ENCODE measurements around the gene GNG14. TPM values are rescaled to one million over a fixed set of nuclear protein-coding genes. Genes with fewer than 3 reads are reported as not detected.

The GNG14 gene
- total and polyA plus RNA-seq, 2 donors (not counting 1 experiment from before 2014, with no cell fraction given) = not detected

DNA sequence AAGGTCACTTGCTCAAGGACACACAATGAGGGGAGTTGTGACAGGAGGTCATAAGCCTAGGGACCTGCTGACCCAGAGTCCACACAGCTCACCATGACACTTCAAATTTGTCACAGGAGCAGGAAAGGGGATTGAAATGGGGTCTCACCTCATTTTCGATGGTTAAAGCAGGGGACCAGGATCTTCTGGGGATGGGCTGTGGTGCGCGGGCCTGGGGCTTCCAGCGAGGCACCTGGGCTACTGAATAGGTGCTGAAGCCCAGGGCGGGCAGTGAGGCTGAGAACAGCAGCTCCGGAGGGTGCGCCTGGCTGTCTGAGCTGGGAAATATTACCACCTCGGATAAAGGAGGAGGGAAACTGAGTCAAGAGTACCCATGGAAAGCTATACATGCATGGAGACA is 32.3 kb upstream of the GNG14 start:
- no peak for DNase-seq (ENCODE audit: low read depth in 2 of 2)
- TF ChIP-seq, protein P1, sequence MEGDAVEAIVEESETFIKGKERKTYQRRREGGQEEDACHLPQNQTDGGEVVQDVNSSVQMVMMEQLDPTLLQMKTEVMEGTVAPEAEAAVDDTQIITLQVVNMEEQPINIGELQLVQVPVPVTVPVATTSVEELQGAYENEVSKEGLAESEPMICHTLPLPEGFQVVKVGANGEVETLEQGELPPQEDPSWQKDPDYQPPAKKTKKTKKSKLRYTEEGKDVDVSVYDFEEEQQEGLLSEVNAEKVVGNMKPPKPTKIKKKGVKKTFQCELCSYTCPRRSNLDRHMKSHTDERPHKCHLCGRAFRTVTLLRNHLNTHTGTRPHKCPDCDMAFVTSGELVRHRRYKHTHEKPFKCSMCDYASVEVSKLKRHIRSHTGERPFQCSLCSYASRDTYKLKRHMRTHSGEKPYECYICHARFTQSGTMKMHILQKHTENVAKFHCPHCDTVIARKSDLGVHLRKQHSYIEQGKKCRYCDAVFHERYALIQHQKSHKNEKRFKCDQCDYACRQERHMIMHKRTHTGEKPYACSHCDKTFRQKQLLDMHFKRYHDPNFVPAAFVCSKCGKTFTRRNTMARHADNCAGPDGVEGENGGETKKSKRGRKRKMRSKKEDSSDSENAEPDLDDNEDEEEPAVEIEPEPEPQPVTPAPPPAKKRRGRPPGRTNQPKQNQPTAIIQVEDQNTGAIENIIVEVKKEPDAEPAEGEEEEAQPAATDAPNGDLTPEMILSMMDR (conservative IDR thresholded peaks at IDR 0.05 in 1 of 2, IDR thresholded peaks at IDR 0.05 in 1 of 2; ENCODE audit: low read depth in 1 of 2, low read length in 2 of 2) = no peak
- TF ChIP-seq EZH2 (IDR thresholded peaks at IDR 0.05; ENCODE audit: low read length, missing control alignments) = no peak
- Histone ChIP-seq H3K4me2 (ENCODE audit: extremely low read depth, insufficient read depth, low read length) (no peak overlapping the region), H3K27ac (ENCODE audit: insufficient read depth, low read length) (no peak overlapping the region), H3K27me3 (ENCODE audit: control insufficient read depth, insufficient read depth, low read length) (no peaks in the 10 kb centered on the region), H3K4me3 (replicated peaks in 1 of 4; ENCODE audit: control extremely low read depth in 1 of 4, insufficient read depth in 1 of 4, low read depth in 3 of 4, low read length in 4 of 4) (no peak overlapping the region), H3K4me1 (ENCODE audit: control insufficient read depth, extremely low read depth, insufficient read depth, low read length) (no peaks in the 10 kb centered on the region), H3K36me3 (ENCODE audit: control insufficient read depth, insufficient read depth, low read length) (peaks cover 14% of the 10 kb centered on the region), H3K9ac (ENCODE audit: insufficient read depth, low read length) (no peak overlapping the region), H4K20me1 (ENCODE audit: control insufficient read depth, extremely low read depth, insufficient read depth, low read length) (no peaks in the 10 kb centered on the region), H3K79me2 (ENCODE audit: control insufficient read depth, insufficient read depth, low read length) (no peaks in the 10 kb centered on the region), H3K9me3 (ENCODE audit: control insufficient read depth, insufficient read depth, low read depth, low read length) (no peaks in the 10 kb centered on the region), H2AFZ (ENCODE audit: low read length) (no peak overlapping the region)

DNA sequence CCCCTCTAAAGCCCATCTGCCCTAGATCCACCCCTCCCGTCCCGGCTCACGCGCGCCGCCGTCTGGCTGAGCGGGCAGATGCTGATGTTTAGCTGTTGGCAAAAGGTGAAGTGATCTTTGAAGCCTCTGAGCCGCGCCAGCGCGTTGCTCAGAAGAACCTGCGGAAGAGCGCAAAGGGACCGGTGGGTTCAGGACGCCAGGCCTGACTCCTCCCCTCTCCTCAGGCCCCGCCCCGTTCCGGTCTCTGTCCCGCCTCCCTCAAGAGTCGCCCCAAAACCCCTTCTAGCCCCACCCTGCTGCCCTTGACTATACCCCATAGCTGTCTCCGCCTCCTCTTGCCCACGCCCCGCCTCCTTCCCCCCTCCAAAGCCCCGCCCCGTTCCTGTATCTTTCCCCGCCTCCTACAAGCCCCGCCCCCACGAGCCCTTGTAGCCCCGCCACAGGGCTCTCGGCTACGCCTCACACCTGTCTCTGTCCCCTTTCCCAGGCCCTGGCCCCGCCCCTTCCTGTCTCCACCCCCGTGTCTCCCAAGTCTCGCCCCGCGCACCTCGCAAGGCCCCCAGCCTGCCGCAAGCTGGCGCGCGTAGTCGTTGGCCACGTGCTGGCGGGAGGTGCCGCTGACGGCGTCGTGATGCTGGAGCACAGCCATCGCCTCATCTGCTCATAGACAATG is 30.8 kb upstream of the GNG14 start:
- H3K4me1 ChIP-seq (ENCODE audit: control insufficient read depth, extremely low read depth, insufficient read depth, low read length) = no peaks in the 10 kb centered on the region
- no peak for DNase-seq (ENCODE audit: low read depth in 2 of 2)
- no peak overlapping the region for H2AFZ ChIP-seq (ENCODE audit: low read length)
- H4K20me1 ChIP-seq (ENCODE audit: control insufficient read depth, extremely low read depth, insufficient read depth, low read length) = no peaks in the 10 kb centered on the region
- TF ChIP-seq, protein P1 (conservative IDR thresholded peaks at IDR 0.05 in 1 of 2, IDR thresholded peaks at IDR 0.05 in 1 of 2; ENCODE audit: low read depth in 1 of 2, low read length in 2 of 2) = no peak
- TF ChIP-seq EZH2 (IDR thresholded peaks at IDR 0.05; ENCODE audit: low read length, missing control alignments) = no peak
- H3K4me2 ChIP-seq (ENCODE audit: extremely low read depth, insufficient read depth, low read length) = no peak overlapping the region
- H3K27ac ChIP-seq (ENCODE audit: insufficient read depth, low read length) = no peak overlapping the region
- H3K36me3 ChIP-seq (ENCODE audit: control insufficient read depth, insufficient read depth, low read length) = peaks cover 17% of the 10 kb centered on the region
- no peaks in the 10 kb centered on the region for H3K9me3 ChIP-seq (ENCODE audit: control insufficient read depth, insufficient read depth, low read depth, low read length)
- no peaks in the 10 kb centered on the region for H3K27me3 ChIP-seq (ENCODE audit: control insufficient read depth, insufficient read depth, low read length)
- no peaks in the 10 kb centered on the region for H3K79me2 ChIP-seq (ENCODE audit: control insufficient read depth, insufficient read depth, low read length)
- no peak overlapping the region for H3K9ac ChIP-seq (ENCODE audit: insufficient read depth, low read length)
- no peak overlapping the region for H3K4me3 ChIP-seq (replicated peaks in 1 of 4; ENCODE audit: control extremely low read depth in 1 of 4, insufficient read depth in 1 of 4, low read depth in 3 of 4, low read length in 4 of 4)

DNA sequence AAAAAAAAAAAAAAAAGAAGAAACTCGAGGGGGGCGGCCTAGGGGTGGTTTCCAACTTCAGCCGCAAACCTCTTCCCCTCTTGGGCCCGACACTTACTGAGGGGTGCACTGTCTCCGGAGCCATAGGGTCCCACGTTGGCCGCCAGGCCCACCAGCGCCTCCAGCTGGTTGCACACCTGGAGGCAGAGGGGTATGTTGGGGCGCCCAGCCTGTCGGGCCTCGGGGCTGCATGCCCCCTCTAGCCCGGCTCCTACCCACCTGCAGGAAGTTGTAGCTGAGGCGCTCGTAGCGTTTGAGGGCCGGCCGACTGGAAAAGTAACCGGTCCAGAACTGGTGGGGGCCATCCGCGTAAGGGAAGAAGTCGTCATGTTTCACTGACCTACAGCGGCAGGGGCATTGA is 29.8 kb upstream of the GNG14 start:
- DNase-seq (ENCODE audit: low read depth in 2 of 2) = no peak
- no peak overlapping the region for H3K4me2 ChIP-seq (ENCODE audit: extremely low read depth, insufficient read depth, low read length)
- no peaks in the 10 kb centered on the region for H3K79me2 ChIP-seq (ENCODE audit: control insufficient read depth, insufficient read depth, low read length)
- peaks cover 17% of the 10 kb centered on the region for H3K36me3 ChIP-seq (ENCODE audit: control insufficient read depth, insufficient read depth, low read length)
- no peak overlapping the region for H3K9ac ChIP-seq (ENCODE audit: insufficient read depth, low read length)
- no peak overlapping the region for H2AFZ ChIP-seq (ENCODE audit: low read length)
- no peaks in the 10 kb centered on the region for H3K9me3 ChIP-seq (ENCODE audit: control insufficient read depth, insufficient read depth, low read depth, low read length)
- no peak overlapping the region for H3K4me3 ChIP-seq (replicated peaks in 1 of 4; ENCODE audit: control extremely low read depth in 1 of 4, insufficient read depth in 1 of 4, low read depth in 3 of 4, low read length in 4 of 4)
- no peaks in the 10 kb centered on the region for H4K20me1 ChIP-seq (ENCODE audit: control insufficient read depth, extremely low read depth, insufficient read depth, low read length)
- H3K27ac ChIP-seq (ENCODE audit: insufficient read depth, low read length) = no peak overlapping the region
- H3K27me3 ChIP-seq (ENCODE audit: control insufficient read depth, insufficient read depth, low read length) = no peaks in the 10 kb centered on the region
- TF ChIP-seq, protein P1 (conservative IDR thresholded peaks at IDR 0.05 in 1 of 2, IDR thresholded peaks at IDR 0.05 in 1 of 2; ENCODE audit: low read depth in 1 of 2, low read length in 2 of 2) = no peak
- TF ChIP-seq EZH2 (IDR thresholded peaks at IDR 0.05; ENCODE audit: low read length, missing control alignments) = no peak
- H3K4me1 ChIP-seq (ENCODE audit: control insufficient read depth, extremely low read depth, insufficient read depth, low read length) = no peaks in the 10 kb centered on the region

Measured in fibroblast of lung (primary cell).